GM20000 (cell line): ENCODE results near the gene PPFIA2.

Experiments used
- DNase-seq: peaks from one replicate; pipeline ENCODE4 v3.0.0; 2012; ENCODE audit warnings: low spot score
- CTCF ChIP-seq: IDR thresholded peaks from 2 replicates; pipeline ENCODE4 v1.5.1; 2012; ENCODE audit warnings: mild to moderate bottlenecking, control low read depth; ENCODE audit errors: extremely low read depth, missing control alignments

PPFIA2 gene

GRCh38 chr12:81718616-81719015, 40.5 kb downstream of the PPFIA2 start:
- DNase-seq, result no peak
- no peak for TF ChIP-seq CTCF

GRCh38 chr12:81712536-81712935, 46.6 kb downstream of the PPFIA2 start:
- TF ChIP-seq CTCF, result no peak
- DNase-seq, result no peak

- DNase-seq, result no peak
- TF ChIP-seq CTCF, result no peak
Observed at GRCh38 chr12:81705586-81705985, 53.6 kb downstream of the PPFIA2 start.

GRCh38 chr12:81699551-81699950, 59.6 kb downstream of the PPFIA2 start:
- TF ChIP-seq CTCF, result no peak
- no peak for DNase-seq

GRCh38 chr12:81692008-81692407, 67.1 kb downstream of the PPFIA2 start:
- no peak for DNase-seq

GRCh38 chr12:81683881-81684280, 75.3 kb downstream of the PPFIA2 start:
- no peak for DNase-seq
- no peak for TF ChIP-seq CTCF

More at GRCh38 chr12:81692008-81692407, 67.1 kb downstream of the PPFIA2 start:
- no peak for TF ChIP-seq CTCF

- no peak for TF ChIP-seq CTCF
- DNase-seq, result no peak
Observed at GRCh38 chr12:81679614-81680013, 79.5 kb downstream of the PPFIA2 start.
